Activated CD4-positive, alpha-beta T cell treated with anti-CD3 and anti-CD28 coated beads for 1 hour (primary cell): ENCODE data around the gene DAPK3.
"Not testable (repeated sequence)": the region's sequence is repeated elsewhere in the genome, so short reads cannot be mapped to it uniquely, and the experiment has no call there.

Experiments
- DNase-seq: peaks from one replicate; pipeline ENCODE4 v3.0.0-alpha.2; 2020

DAPK3 gene

DNA sequence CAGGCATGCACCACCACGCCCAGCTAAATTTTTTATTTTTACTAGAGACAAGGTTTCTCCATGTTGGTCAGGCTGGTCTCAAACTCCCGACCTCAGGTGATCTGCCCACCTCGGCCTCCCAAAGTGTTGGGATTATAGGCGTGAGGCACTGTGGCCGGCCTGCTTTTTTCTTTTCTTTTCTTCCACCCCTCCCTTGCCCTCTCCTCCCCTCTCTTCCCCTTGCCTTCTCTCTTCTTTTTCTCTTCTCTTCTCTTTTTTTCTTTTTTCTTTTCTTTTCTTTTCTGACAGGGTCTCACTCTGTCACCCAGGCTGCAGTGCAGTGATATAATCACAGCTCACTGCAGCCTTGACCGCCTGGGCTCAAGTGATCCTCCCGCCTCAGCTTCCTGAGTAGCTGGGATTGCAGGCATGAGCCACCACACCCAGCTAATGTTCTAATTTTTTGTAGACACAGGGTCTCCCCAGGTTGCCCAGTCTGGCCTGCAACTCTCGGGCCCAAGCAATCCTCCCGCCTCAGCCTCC is 18.1 kb downstream of the DAPK3 start:
- DNase-seq = not testable (repeated sequence)

DNA sequence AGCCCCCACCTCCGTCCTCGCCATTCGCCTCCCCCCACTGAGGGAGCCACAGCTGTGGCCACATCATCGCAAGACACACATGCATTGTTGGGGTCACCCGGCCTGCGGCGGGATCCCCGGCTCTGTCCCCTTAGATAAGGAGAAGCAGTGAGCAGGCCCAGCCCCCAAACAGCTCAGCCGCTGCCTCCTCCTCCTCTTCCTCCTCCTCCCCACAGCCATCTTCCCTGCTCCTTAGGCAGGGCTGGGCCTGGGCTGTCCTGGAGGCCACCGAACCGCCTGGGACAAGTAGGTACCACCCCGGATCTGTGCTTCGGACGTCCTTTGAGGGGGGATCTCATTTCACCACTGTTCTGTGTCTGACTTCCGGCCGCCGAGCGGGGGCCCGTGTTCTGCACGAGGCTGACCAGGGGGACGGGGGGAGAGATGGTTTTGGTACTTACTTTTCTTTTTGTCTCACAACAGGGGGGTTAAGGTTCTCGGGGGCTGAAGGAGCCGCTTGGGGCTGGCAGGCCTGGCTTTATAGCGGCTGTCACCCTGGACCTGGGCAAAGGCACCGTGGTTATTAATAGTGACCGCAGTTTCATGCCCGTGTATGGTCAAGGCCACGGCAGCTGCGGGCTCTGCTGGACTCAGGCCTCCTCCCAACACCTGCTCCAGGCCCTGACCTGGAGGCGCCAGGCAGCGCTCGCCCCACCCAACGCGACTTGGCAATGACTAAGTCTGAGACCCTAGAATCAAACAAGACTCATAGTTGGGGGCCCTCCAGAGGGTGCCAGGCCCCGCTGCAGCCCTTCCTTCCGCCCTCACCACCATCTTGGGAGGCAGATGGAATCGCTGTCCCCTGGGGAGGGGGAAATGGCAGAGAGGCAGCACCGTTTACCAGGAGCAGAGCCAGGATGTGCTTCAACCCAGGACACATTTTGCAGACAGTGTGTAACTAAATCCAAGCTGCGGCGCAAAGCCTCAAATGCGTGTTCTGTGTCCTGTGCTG is 19.7 kb downstream of the DAPK3 start:
- no peak for DNase-seq

DNA sequence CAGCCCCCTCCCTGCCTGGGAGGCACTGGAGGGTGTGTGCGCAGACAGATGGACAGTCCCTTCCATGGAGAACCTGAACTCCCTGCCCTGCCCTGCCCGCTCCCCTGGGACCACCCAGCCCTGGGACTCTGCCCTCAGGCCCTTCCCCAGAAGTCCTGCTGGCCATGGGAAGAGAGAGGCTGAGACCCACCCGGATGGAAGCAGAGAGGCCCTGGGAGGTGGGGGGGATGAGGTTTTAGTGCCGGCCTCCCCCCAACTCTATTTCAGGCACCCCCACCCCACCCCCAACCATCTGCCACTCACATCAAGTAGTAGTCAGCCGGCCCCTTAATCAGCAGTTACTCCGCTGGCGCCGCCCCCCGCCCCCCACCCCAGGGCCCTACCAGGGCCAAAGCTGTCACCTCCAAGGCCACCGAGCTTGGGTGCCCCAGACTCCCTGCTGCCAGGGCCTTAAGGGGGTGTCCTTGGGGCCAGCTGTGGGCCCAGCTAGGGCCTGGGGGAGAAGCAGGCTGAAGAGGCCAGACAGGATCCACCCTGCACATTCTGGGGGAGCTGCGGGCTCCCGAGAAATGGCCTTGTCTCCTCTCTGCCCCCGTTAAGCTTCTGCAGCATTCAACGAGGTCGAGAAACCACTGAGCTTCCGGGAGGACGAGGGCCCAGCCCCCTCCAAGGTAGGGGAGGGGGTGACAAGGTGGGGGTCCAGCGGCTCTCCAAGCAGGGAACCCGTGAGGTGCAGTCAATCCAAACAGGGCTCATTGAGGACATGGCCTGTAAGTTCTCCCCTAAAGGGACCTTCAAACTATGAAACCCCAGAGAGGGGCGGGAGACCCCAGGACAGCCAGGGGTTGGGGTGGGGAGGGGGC is 20.7 kb downstream of the DAPK3 start:
- no peak for DNase-seq

DNA sequence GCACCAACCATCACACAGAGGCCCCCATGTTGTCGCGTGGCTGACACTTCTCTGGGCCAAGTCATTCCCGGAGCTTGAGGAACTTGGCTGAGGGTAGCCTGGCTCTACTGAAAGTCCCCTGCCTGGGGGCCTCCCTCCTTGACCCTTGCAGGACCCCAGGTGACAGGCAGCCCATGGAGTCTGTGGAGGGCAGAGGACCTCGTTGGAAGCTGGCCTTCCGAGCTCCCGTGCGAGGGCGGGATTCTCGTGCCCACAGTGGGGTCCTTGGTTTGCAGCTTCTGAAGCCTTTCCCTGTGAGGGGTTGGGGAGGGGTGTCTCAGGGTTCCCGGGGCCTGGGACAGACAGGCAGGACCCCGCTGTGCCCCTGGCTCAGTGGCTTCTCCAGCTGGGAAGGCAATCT is 21.6 kb downstream of the DAPK3 start:
- no peak for DNase-seq

DNA sequence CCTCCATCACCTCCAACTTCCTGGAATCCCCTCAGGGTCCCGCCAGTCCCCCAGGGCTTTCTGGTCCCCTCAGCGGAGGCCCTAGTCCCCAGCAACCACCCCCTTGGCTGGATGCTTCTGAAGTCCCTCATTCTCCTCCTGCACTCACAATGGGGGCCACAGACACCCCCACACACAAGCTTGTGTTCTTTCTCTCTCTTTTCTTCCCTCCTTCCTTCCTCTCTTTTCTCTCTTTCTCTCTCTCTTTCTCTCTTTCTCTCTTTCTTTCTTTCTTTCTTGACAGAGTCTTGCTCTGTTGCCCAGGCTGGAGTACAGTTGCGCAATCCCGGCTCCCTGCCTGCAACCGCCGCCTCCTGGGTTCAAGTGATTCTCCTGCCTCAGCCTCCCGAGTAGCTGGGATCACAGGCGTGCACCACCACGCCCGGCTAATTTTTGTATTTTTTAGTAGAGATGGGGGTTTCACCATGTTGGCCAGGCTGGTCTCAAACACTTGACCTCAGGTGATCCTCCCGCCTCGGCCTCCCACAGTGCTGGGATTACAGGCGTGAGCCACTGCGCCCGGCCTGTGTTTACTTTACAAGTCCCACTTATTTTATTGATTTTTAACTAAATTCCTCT is 23.5 kb downstream of the DAPK3 start:
- DNase-seq = not testable (repeated sequence)

DNA sequence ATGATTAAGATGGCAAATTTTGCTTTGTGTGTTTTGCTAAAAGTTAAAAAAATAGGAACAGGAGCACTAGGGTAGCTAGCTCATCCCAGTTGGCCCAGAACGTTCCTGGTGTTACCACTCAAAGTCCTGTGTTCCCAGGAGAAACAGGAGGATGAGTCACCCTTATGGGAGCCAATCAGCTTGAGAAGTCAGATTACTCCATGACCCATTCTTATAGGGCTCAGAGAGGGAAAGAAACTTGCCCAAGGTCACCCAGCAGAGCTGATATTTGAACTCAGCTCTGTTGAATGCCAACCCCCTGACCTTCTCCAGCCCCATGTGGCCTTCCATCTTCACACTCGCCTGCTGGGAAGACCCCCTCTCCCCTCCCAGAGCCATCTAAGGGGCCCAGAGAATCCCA is 25.1 kb downstream of the DAPK3 start:
- no peak for DNase-seq

DNA sequence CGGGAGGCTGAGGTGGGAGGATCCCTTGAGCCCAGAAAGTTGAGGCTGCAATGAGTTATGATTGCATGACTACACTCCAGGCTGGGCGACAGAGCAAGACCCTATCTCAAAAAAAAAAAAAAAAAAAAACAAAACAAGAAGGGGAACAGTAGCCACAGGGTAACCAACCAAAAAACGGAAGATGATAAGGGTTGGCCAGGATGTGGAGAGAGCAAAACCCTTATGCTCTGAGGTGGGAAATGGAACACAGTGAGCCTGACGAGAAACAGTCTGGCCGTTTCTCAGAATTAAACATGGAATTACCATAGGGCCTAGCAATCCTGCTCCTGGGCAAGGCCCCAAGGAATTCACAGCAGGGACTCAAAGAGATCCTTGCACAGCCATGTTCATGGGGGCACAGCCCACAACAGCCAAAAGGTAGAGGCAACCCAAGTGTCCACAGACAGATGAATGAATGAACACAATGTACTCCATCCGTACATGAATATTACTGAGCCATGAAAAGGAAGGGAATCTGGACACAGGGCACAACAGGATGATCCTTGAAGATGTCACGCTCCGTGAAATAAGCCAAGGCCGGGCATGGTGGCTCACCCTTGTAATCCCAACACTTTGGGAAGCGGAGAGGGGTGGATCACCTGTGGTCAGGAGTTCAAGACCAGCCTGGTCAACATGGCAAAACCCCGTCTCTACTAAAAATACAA is 26.7 kb downstream of the DAPK3 start:
- DNase-seq = no peak

DNA sequence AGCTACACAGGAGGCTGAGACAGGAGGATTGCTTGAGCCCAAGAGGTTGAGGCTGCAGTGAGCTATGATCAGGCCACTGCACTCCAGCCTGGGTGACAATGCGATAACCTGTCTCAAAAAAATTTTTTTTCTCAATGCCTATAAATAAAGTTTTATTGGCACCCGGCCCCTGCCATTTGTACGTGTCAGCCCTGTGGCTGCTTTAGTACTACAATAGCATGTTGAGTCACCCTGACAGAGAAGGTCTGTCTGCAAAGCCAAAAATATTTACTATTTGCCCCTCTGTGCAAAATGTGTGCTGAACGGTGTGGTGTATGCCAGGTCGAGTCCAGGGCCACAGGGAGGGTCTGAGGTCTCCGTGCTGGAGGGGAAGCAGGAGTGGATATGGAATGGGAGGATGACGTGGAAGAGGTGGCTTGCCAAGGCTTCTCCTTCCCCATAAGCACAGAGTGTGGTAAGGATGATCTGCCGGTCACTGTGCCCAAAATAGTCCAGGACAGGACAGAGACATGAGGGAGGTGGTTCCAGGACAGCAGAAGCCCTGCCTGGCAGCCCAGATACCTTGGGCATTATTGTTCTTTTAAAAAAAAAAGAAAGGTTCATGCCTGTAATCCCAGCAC is 28.0 kb downstream of the DAPK3 start:
- no peak for DNase-seq

DNA sequence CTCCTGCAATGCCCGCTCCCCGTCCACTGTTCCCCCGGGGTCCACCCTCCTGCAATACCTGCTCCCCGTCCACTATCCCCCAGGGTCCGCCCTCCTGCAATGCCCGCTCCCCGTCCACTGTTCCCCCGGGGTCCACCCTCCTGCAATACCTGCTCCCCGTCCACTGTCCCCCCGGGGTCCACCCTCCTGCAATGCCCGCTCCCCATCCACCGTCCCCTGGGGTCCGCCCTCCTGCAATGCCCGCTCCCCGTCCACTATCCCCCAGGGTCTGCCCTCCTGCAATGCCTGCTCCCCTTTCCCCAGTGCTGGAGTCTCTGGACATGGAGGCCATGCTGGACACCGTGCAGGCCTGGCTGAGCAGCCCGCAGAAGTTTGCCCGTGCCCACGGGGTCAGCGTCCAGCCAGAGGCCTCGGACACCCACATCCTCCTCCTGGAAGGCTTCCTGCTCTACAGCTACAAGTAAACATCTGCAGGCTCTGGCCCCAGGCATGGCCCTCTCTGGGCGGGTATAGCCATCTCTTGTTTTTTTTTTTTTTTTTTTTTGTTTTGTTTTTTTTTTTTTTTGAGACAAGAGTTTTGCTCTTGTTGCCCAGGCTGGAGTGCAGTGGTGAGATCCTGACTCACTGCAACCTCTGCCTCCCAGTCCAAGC is 32.5 kb downstream of the DAPK3 start:
- DNase-seq = not testable (repeated sequence)

DNA sequence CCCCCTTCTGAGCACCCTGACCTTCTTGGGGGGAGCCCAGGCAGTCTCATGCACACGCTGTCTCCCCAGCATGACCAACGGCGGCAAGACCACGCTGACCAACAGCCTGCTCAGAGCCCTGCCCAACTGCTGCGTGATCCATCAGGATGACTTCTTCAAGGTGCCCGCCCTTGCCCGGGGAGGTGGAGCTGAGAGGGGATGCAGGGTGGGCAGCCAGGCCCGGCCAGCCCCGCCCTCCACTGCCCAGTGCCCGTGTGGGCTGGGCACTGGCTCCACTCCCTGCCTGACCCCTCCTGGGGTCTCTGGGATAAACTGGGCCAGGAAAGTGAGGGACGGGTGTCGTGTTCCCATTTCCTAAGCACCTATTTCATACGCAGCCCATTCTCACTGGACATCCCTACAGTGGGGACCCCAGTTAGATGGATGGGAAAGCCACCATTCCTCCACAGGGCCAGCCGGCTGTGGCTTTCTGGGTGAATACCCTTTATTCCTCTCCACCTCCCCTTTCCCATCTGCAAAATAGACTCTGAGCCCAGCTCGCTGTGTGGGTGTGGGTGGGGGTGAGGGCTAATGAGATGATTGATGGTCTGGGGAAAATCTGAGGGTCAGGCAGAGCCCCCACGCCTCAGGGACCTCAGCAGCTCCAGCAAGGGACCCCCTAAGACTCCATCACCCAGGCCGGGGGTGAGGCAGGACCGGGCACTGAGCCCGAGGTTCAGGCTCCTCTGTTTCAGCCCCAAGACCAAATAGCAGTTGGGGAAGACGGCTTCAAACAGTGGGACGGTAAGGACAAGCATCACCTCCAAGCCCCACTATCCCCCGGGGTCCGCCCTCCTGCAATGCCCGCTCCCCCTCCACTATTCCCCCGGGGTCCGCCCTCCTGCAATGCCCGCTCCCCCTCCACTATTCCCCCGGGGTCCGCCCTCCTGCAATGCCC is 34.1 kb downstream of the DAPK3 start:
- DNase-seq = no peak

DNA sequence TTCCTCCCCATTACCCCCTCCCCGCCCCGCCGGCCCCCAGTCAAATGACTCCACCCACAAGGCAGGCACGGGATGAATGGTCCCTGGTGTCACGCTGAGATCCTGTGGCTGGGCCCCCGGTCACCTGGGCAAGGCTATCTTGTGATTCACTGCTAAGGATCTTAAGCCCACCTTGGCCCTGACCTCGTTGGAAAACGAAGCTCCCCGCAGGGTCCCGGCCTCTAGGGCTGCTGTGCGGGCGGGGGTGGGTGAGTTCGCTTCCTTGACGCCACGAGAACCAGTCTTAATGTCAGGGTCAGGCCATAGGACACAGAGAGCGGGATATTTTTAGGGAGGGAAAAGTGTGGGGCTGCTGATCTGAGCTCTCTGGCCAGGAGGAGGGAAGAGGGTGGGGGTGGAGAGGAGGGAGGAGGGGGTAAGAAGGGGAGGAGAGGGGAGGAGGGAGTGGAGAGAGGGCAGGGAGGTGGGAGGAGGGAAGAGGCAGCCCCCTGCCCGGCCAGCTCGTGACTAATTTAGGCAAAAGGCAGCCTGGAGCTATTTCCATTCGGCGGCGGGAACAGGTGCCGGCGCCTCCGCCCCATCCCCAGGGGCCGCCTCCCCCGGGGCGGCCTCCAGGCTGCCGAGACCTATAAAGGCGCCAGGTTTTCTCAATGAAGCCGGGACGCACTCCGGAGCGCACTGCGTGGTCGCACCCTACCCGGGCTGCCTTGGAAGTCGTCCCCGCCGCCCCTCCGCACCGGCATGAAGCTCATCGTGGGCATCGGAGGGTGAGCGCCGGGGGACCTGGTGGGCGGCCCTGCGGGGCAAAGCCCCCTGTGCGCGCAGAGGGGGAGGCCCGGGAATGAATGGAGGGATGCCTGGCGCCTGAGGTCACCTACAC is 37.7 kb downstream of the DAPK3 start, which contains the start of gene NMRK2:
Gene NMRK2, plus strand, starts transcription at position 139 of the 880 bp plus-strand sequence. Its CDS starts 603 bp downstream, at position 742.
- DNase-seq = no peak

DNA sequence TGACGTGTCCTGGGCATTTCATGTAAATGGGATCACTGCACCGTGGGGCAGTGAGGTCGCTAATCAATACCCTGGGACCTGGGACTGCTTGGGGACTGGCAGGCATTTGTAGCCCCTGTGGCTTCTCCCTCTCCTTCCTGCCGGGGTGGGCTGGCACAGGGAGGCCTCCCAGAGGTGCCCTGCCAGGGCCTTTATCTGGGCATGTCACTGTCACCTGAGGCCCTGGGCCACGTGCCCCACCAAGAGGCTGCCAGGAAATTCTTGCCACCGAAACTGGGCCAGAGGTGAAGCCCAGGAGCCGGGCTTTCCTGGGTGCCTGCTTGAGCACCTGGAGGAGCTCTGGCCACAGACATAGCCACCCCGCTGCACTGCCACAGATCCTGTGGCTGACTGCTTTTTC is 39.9 kb downstream of the DAPK3 start:
- no peak for DNase-seq

DNA sequence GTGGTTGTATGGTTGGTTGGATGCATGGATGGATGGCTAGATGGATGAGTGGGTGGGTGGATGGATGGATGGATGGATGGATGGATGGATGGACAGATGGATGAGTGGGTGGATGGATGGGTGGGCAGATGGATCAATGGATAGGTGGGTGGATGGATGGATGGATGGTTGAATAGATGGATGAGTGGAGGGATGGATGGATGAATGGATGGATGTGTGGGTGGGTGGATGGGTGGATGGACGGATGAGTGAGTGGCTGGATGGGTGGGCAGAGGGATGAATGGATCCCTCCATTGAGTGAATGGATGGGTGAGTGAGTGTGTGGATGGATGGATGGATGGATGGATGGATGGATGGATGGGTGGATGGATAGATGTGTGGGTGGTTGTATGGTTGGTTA is 47.0 kb downstream of the DAPK3 start:
- no peak for DNase-seq

DNA sequence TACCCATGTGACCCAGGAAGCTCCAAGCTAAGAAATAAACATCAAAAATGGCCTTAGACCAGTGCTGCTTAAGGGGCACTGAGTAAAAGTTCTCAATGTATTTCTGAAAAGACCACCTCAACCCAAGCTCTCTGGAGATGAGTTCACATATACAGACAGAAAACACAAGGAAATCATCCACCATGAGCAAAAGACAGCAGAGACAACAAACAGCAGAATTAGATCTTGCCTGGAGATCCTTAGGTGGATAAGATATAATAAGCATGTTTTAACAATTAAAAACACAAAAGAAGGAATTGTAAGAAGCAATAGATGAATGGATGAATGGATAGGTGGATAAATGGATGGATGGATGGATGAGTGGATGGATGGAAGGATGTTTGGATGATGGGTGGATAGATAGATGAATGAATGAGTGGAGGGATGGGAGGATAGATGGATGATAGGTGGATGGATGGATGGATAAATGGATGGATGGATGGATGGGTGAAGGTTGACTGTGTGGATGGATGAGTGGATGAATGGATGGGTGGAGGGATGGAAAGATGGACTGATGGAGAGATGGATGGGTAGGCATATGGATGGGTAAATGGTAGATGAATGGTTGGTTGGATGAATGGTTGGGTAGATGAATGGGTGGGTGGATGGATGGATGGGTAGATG is 47.7 kb downstream of the DAPK3 start:
- DNase-seq = no peak

DNA sequence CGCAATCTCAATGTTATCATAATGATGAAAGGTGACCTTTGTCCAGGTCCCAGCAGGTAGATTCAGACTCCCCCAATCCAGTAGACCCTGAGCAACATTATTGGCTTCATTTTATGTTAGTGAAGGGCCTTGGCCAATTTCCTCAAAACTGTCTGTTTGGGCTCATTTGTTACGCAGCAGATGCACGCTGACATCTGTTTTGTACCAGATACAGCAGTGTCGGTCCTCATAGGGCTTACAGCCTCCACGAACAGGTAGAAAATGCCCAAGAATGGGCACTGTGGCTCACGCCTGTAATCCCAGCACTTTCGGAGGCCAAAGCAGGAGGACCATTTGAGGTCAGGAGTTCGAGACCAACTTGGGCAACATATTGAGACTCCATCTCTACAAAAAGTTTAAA is 51.1 kb downstream of the DAPK3 start:
- DNase-seq = no peak

DNA sequence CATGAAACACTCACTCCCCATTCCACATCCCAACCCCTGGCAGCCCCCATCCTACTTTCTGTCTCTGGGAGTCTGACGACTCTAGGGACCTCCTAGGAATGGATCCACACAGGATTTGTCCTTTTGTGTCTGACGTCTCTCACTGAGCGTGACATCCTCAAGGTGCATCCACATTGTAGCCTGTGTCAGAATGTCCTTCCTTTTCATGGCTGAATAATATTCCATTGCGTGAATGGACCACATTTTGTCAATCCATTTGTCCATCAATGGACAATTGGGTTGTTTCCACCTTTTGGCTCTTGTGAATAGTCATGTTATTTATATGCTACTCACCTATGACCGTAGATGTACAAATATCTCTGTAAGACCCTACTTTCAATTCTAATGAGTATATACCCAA is 54.9 kb downstream of the DAPK3 start:
- DNase-seq = no peak

DNA sequence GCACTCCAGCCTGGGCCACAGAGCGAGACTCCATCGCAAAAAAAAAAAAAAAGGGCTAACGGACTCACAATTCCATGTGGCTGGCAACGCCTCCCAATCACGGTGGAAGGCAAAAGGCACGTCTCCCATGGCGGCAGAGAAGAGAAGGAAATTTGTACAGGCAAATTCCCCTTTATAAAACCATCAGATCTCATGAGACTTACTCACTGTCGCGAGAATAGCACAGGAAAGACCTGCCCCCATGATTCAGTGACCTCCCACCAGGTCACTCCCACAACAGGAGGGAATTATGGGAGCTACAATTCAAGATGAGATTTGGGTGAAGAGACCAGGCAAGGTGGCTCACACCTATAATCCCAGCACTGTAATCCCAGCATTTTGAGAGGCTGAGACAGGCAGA is 56.7 kb downstream of the DAPK3 start:
- no peak for DNase-seq

DNA sequence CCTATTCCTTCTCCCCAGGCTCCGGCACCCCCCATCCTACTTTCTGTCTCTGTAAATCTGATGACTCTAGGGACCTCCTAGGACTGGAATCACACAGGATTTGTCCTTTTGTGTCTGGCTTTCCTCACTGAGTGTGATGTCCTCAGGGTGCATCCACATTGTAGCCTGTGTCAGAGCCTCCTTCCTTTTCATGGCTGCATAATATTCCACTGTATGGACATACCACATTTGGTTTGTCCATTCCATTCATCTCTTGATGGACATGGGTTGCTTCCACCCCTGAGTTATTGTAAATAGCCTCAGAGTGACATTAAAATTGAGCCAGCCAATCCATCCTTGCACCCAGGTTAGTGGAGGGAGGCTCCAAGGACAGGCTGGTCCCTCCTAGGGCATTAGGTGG is 60.8 kb downstream of the DAPK3 start:
- no peak for DNase-seq
